HG02884 (cell line): ENCODE data around the gene SLC26A9.

Source experiments
- ATAC-seq: cut with Tn5 transposase; IDR thresholded peaks from one replicate; pipeline ENCODE4 v1.9.1; 2021; ENCODE audit warnings: mild to moderate bottlenecking, moderate library complexity; ENCODE audit not compliant: unreplicated experiment

SLC26A9 gene

GRCh38 chr1:205943245-205943644 is at the start of gene SLC26A9:
Gene SLC26A9, minus strand, starts transcription at chr1:205943456. Its CDS starts 7,636 bp downstream, at chr1:205935820.
- no peak for ATAC-seq

- no peak for ATAC-seq
These were observed 49.1 kb upstream of the SLC26A9 start for GRCh38 chr1:205992218-205992882.

- no peak for ATAC-seq
These were observed 48.0 kb upstream of the SLC26A9 start for GRCh38 chr1:205991237-205991636.

GRCh38 chr1:205990226-205990625 is 47.0 kb upstream of the SLC26A9 start:
- ATAC-seq, result no peak

GRCh38 chr1:205989786-205990185 is 46.5 kb upstream of the SLC26A9 start:
- no peak for ATAC-seq

GRCh38 chr1:205988585-205988995 is 45.3 kb upstream of the SLC26A9 start:
- no peak for ATAC-seq

- no peak for ATAC-seq
These were observed 43.6 kb upstream of the SLC26A9 start for GRCh38 chr1:205986861-205987260.

GRCh38 chr1:205986292-205986691 is 43.0 kb upstream of the SLC26A9 start:
- no peak for ATAC-seq

GRCh38 chr1:205985330-205986005 is 42.2 kb upstream of the SLC26A9 start:
- no peak for ATAC-seq

GRCh38 chr1:205983925-205984725 is 40.9 kb upstream of the SLC26A9 start:
- no peak for ATAC-seq

- no peak for ATAC-seq
These were observed 38.0 kb upstream of the SLC26A9 start for GRCh38 chr1:205981257-205981656.

- no peak for ATAC-seq
These were observed 37.1 kb upstream of the SLC26A9 start for GRCh38 chr1:205980237-205980870.

GRCh38 chr1:205979301-205979700 is 36.0 kb upstream of the SLC26A9 start:
- ATAC-seq, result no peak

GRCh38 chr1:205978676-205979075 is 35.4 kb upstream of the SLC26A9 start:
- no peak for ATAC-seq

- ATAC-seq, result no peak
These were observed 34.3 kb upstream of the SLC26A9 start for GRCh38 chr1:205977402-205978014.

- ATAC-seq, result no peak
These were observed 33.6 kb upstream of the SLC26A9 start for GRCh38 chr1:205976708-205977401.

GRCh38 chr1:205976036-205976435 is 32.8 kb upstream of the SLC26A9 start:
- ATAC-seq, result no peak

- ATAC-seq, result no peak
These were observed 32.2 kb upstream of the SLC26A9 start for GRCh38 chr1:205975387-205975998.

GRCh38 chr1:205974712-205975111 is 31.5 kb upstream of the SLC26A9 start:
- ATAC-seq, result no peak
